Measurements from ENCODE around the gene DGKZ. TPM values are rescaled to one million over a fixed set of nuclear protein-coding genes. Genes with fewer than 3 reads are reported as not detected.

Gene DGKZ, protein sequence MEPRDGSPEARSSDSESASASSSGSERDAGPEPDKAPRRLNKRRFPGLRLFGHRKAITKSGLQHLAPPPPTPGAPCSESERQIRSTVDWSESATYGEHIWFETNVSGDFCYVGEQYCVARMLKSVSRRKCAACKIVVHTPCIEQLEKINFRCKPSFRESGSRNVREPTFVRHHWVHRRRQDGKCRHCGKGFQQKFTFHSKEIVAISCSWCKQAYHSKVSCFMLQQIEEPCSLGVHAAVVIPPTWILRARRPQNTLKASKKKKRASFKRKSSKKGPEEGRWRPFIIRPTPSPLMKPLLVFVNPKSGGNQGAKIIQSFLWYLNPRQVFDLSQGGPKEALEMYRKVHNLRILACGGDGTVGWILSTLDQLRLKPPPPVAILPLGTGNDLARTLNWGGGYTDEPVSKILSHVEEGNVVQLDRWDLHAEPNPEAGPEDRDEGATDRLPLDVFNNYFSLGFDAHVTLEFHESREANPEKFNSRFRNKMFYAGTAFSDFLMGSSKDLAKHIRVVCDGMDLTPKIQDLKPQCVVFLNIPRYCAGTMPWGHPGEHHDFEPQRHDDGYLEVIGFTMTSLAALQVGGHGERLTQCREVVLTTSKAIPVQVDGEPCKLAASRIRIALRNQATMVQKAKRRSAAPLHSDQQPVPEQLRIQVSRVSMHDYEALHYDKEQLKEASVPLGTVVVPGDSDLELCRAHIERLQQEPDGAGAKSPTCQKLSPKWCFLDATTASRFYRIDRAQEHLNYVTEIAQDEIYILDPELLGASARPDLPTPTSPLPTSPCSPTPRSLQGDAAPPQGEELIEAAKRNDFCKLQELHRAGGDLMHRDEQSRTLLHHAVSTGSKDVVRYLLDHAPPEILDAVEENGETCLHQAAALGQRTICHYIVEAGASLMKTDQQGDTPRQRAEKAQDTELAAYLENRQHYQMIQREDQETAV
- total RNA-seq, result 16.9 and 25.8 TPM in 2 replicates

DNA sequence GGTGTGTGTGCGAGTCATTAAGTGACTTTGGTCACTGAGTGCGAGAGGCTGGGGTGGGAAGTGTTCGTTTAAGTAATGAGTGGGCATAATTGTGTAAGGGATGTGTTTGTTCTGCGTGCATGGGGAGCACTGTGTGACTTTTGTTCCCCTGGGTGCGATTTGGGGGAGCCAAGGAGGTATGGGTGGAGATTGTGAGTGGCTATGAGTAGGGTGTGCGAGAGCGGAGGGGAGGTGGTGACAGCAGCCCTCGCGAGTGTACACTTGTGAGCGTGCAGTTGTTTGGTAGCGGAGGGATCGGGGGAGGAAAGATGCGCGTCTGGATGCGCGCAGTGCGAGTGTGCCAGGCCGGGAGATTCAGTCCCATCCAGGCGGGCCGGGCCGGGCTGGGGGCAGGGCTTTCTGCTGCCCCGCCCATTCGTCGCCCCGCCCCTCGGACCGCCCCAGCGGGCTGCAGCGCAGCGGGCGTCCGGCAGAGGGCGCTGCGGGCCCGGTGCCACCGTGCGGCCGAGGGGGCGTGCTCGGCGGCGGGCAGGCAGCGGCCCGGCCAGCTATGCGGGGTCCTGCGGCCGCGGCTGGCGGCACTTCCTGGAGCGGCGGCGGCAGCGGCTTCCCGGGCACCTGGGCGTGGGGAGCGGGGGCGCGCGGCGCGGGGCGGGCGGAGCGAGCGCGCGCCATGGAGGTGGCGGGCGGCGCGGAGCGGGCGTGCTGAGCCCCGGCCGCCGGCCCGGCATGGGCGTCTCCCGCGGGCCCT is at the start of gene DGKZ:
Gene DGKZ (plus strand): TSS at position 578 of the 751 bp plus-strand sequence. CDS start 197 bp downstream, outside the sequence.

DNA sequence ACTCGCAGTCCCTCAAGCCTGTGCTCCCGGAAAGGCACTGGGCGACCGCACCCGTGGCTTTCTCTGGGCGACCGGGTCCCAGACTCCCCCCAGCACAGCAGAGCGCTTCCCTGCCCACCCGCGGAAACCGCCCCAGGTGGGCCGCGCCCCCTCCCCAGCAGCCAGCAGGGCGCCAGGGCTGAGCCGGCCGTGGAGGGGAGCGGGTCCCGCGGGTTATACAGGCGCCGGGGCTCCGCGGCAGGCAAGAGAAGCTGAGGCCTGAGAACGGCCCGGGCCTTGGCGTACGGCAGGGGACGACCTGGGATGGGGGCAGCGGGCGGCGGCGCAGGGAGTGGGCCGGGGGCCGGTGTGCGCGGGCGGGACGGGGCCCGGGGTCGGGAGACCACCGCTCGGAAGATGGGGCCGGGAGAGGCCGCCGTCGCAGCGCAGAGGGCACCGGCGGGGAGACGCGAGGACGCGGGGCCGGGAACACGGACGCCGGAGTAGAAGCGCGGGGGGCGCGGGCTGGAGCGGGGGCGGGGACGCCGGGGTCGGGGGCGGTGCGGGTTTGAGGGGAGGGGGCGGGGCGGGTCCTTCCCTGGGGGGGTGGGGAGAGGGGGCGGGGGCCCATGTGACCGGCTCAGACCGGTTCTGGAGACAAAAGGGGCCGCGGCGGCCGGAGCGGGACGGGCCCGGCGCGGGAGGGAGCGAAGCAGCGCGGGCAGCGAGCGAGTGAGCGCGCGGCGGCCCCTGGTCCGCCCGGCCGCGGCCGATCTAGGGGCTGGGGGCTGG is 34.0 kb downstream of the DGKZ start, which contains the start of gene MDK:
Gene MDK (plus strand): TSS at position 622 of the 771 bp plus-strand sequence. CDS start 389 bp downstream, outside the sequence.

DNA sequence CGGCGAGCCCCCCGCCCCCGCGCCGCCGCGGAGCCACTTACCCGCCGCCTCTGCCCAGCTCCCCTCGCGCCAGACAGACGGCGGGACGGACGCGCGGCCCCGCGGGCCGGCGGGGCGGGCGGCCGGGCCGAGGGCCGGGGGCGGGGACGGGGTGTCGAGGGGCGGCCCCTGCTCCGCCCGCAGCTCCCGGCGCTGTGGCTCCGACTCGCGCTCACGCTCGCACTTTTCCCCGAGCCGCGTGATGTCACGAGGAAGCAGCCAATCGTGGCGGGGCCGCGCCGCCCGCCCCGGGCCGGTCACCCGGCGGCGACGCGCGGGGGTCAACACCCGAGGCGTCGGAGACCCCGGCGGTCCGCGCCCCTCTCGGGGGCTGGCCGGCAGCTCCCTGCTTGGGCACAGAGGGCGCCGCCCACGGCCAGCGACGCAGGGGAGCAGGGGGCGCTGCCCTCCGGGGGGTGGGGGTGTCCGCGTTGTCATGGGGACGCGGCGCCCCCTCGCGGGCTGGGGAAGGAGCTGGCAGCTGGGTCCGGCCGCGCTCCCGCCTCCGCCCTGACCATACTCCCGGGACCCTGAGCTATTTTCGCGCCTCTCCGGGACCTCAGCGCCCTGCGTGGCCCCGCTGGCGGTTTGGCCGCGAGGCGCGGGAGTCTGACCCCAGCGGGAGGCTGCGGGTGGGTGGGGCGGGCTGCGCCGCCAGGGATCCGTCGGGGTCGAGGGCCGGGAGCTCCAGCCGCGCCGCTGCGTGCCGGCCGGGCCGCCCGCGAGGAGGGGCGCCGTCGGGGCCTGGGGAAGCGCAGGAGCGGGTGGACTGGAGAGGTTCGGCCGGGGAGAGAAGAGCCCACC is 44.5 kb downstream of the DGKZ start, which contains the start of gene CHRM4:
Gene CHRM4 (minus strand): TSS at position 199 of the 843 bp plus-strand sequence. CDS start 5,219 bp downstream, outside the sequence.

Other genes with a start within 250 kb of the DGKZ start
- 11.7 and 14.1 TPM in 2 replicates for gene PHF21A, start 226.0 kb upstream of the DGKZ start, total RNA-seq
- gene CREB3L1, start 69.8 kb upstream of the DGKZ start, total RNA-seq, result 30.7 and 45.7 TPM in 2 replicates
- 18.9 and 33.1 TPM in 2 replicates for gene MDK, start 34.2 kb downstream of the DGKZ start, total RNA-seq
- not detected in 2 replicates for gene CHRM4, start 44.3 kb downstream of the DGKZ start, total RNA-seq
- gene AMBRA1, start 246.6 kb downstream of the DGKZ start, total RNA-seq, result 13.2 and 18.3 TPM in 2 replicates